SHP77 (cell line): ENCODE measurements around the gene MRPL9.

Experiments
- DNase-seq, 2 experiments: peaks; one replicate each; lab custom pipeline; 2025; lab: John Stamatoyannopoulos, UW

MRPL9 gene

GRCh38 chr1:151733126-151733525 lies 30.2 kb downstream of the MRPL9 start:
- DNase-seq, result no peak

- DNase-seq, result no peak
Observed at GRCh38 chr1:151729966-151730291, 33.4 kb downstream of the MRPL9 start.

GRCh38 chr1:151729157-151729965 lies 33.9 kb downstream of the MRPL9 start:
- no peak for DNase-seq

GRCh38 chr1:151728151-151729054 lies 34.9 kb downstream of the MRPL9 start:
- peak; percentile 66 to 83 for DNase-seq

- DNase-seq, result no peak
Observed at GRCh38 chr1:151723726-151724370, 39.4 kb downstream of the MRPL9 start.

GRCh38 chr1:151721788-151722510 lies 41.3 kb downstream of the MRPL9 start:
- no peak for DNase-seq

- DNase-seq, result peak; percentile 20 to 63
Observed at GRCh38 chr1:151720974-151721787, 42.1 kb downstream of the MRPL9 start, which contains the start of gene RIIAD1. Gene RIIAD1 (plus strand): TSS chr1:151721522. CDS start chr1:151721537, 15 bp downstream.

GRCh38 chr1:151720554-151720953 lies 42.7 kb downstream of the MRPL9 start:
- DNase-seq, result no peak

- no peak for DNase-seq
Observed at GRCh38 chr1:151720125-151720524, 43.2 kb downstream of the MRPL9 start.

GRCh38 chr1:151718666-151719065 lies 44.6 kb downstream of the MRPL9 start:
- DNase-seq, result no peak

GRCh38 chr1:151718011-151718431 lies 45.3 kb downstream of the MRPL9 start:
- DNase-seq, result no peak

- peak; percentile 100 for DNase-seq
Observed at GRCh38 chr1:151716771-151717631, 46.3 kb downstream of the MRPL9 start, which contains the start of gene CELF3. Gene CELF3 (minus strand): TSS chr1:151716803. CDS start chr1:151716020, 783 bp downstream.

GRCh38 chr1:151716405-151716762 lies 46.9 kb downstream of the MRPL9 start:
- no peak for DNase-seq

GRCh38 chr1:151715726-151716404 lies 47.4 kb downstream of the MRPL9 start:
- peak; percentile 69 to 87 for DNase-seq

GRCh38 chr1:151714820-151715725 lies 48.2 kb downstream of the MRPL9 start:
- DNase-seq, result no peak

GRCh38 chr1:151713874-151714273 lies 49.4 kb downstream of the MRPL9 start:
- peak in 1 of 2 experiments; percentile 19 for DNase-seq

- no peak for DNase-seq
Observed at GRCh38 chr1:151713044-151713443, 50.3 kb downstream of the MRPL9 start.

GRCh38 chr1:151711951-151712350 lies 51.3 kb downstream of the MRPL9 start:
- peak in 1 of 2 experiments; percentile 15 for DNase-seq
